Hepatocyte (in vitro differentiated cells): ENCODE data around the gene ACACA. TPM values are rescaled to one million over a fixed set of nuclear protein-coding genes. Genes with fewer than 3 reads are reported as not detected.

Source experiments
- DNase-seq: peaks from one replicate; pipeline ENCODE4 v3.0.0-alpha.2; 2016; ENCODE audit warnings: low spot score
- H2AFZ ChIP-seq: fragments of 200-600 bp; sonication (generic); 2 replicates; pipeline ENCODE4 v1.6.0; 2016; ENCODE audit warnings: antibody characterized with exemption, mild to moderate bottlenecking
- H3K27ac ChIP-seq: fragments of 200-600 bp; sonication (generic); 2 replicates; pipeline ENCODE4 v1.5.1; 2016; ENCODE audit warnings: mild to moderate bottlenecking
- H3K27me3 ChIP-seq: fragments of 200-600 bp; sonication (generic); 2 replicates; pipeline ENCODE4 v1.6.1; 2016
- H3K36me3 ChIP-seq: fragments of 200-600 bp; sonication (generic); replicated peaks from 2 replicates; pipeline ENCODE4 v1.5.1; 2016; ENCODE audit warnings: low read depth; ENCODE audit not compliant: insufficient read depth
- H3K4me1 ChIP-seq: fragments of 200-600 bp; sonication (generic); 2 replicates; pipeline ENCODE4 v1.5.1; 2016; ENCODE audit warnings: mild to moderate bottlenecking, moderate library complexity; ENCODE audit not compliant: insufficient read depth
- H3K4me2 ChIP-seq: fragments of 200-600 bp; sonication (generic); 2 replicates; pipeline ENCODE4 v1.6.0; 2016
- H3K4me3 ChIP-seq: fragments of 200-600 bp; sonication (generic); 2 replicates; pipeline ENCODE4 v1.5.1; 2016; ENCODE audit warnings: mild to moderate bottlenecking
- H3K79me2 ChIP-seq: fragments of 200-600 bp; sonication (generic); 2 replicates; pipeline ENCODE4 v1.6.0; 2017; ENCODE audit warnings: mild to moderate bottlenecking
- H3K9me2 ChIP-seq: fragments of 200-600 bp; sonication (generic); replicated peaks from 2 replicates; pipeline ENCODE4 v1.6.0; 2017; ENCODE audit warnings: mild to moderate bottlenecking; ENCODE audit not compliant: insufficient read depth
- H3K9me3 ChIP-seq: fragments of 200-600 bp; sonication (generic); 2 replicates; pipeline ENCODE4 v1.5.1; 2016; ENCODE audit warnings: low read depth, mild to moderate bottlenecking
- H4K20me1 ChIP-seq: fragments of 200-600 bp; sonication (generic); 2 replicates; pipeline ENCODE4 v1.6.0; 2016; ENCODE audit warnings: mild to moderate bottlenecking; ENCODE audit not compliant: insufficient read depth, poor library complexity, severe bottlenecking
- EZH2 ChIP-seq: fragments of 200-600 bp; sonication (generic); IDR thresholded peaks from 2 replicates; pipeline ENCODE4 v1.6.1; 2016; ENCODE audit warnings: antibody characterized with exemption, mild to moderate bottlenecking, borderline replicate concordance
- EZH2phosphoT487 ChIP-seq: fragments of 200-600 bp; sonication (generic); IDR thresholded peaks from one replicate; pipeline ENCODE4 v1.6.1; 2018; ENCODE audit warnings: antibody characterized with exemption, mild to moderate bottlenecking, low read depth, moderate library complexity; ENCODE audit not compliant: unreplicated experiment, severe bottlenecking
- WGBS: methylation state at CpG from one replicate; pipeline ENCODE4 v1.1.6; 2016; ENCODE audit warnings: low lambda C conversion rate; ENCODE audit errors: missing lambda C conversion rate; 5-methylcytosine and 5-hydroxymethylcytosine counted together
- polyA plus RNA-seq: library from polyadenylated mRNA; unstranded; fragments of >200 nt; fragmentation: Nextera tagmentation; extraction: Ambion mirVana; gene quantifications from 2 replicates; pipeline ENCODE4 v1.2.1, GENCODE V29; 2016
- total RNA-seq: library from RNA; depleted of rRNA; stranded (reverse); fragments of >200 nt; gene quantifications from 2 replicates; pipeline ENCODE4 v1.2.3, GENCODE V29; 2014
- TF ChIP-seq, protein P1 (sequence below): fragments of 200-600 bp; sonication (generic); IDR thresholded peaks from 2 replicates; pipeline ENCODE4 v1.5.1; 2016; ENCODE audit warnings: antibody characterized with exemption, mild to moderate bottlenecking; ENCODE audit not compliant: poor library complexity

ACACA gene
- total and polyA plus RNA-seq, 2 experiments from 2014 or later, result 37.4 to 53.8 TPM

- TF ChIP-seq EZH2phosphoT487 (no peak), EZH2 (no peak)
- TF ChIP-seq, protein P1, sequence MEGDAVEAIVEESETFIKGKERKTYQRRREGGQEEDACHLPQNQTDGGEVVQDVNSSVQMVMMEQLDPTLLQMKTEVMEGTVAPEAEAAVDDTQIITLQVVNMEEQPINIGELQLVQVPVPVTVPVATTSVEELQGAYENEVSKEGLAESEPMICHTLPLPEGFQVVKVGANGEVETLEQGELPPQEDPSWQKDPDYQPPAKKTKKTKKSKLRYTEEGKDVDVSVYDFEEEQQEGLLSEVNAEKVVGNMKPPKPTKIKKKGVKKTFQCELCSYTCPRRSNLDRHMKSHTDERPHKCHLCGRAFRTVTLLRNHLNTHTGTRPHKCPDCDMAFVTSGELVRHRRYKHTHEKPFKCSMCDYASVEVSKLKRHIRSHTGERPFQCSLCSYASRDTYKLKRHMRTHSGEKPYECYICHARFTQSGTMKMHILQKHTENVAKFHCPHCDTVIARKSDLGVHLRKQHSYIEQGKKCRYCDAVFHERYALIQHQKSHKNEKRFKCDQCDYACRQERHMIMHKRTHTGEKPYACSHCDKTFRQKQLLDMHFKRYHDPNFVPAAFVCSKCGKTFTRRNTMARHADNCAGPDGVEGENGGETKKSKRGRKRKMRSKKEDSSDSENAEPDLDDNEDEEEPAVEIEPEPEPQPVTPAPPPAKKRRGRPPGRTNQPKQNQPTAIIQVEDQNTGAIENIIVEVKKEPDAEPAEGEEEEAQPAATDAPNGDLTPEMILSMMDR, result no peak
- Histone ChIP-seq H3K4me2 (no peak overlapping the region), H3K9me3 (no peaks in the 10 kb centered on the region), H2AFZ (no peak overlapping the region), H3K9me2 (no peaks in the 10 kb centered on the region), H3K27me3 (no peaks in the 10 kb centered on the region), H3K27ac (no peak overlapping the region), H3K4me1 (no peaks in the 10 kb centered on the region), H3K36me3 (no peaks in the 10 kb centered on the region), H4K20me1 (no peaks in the 10 kb centered on the region), H3K79me2 (no peaks in the 10 kb centered on the region), H3K4me3 (no peak overlapping the region)
- DNase-seq, result no peak
- WGBS, result 97% methylated on average over 2 of the region's 2 CpGs
Measured at GRCh38 chr17:37121616-37122015, 285.0 kb downstream of the ACACA start.

DNA sequence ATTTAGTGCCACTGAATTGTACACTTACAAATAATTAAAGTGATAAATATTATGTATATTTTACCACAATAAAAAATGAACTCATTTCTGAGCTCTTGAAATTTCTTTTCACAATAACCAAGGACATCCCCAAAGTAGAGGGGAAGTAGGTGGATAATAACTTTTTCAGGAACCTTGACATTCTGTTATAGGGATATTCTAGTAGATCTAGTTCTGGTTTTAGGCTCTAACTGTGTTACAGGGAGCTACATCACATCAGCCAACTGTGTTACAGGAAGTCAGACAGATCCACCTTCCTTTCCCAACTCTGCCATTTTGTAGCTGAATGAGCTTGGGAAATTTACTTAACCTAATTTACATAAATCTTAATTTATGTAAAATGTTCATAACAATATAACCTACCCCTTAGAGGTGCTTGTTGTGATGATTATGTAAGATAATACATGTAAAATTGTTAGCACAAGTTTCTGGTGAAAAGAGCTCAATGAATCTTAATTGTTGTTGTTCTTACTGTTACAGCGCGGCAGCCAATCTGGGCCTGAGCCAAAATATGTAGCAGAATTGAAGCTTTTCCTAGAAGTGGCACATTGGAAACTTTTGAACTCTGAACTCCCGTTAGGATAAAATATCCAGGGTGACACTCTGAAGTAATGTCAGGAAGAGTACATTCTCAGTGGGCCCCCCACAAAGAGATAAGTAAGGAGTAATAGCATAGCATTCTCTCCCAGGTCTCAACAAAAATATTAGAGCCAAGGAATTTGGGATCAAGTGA is 288.1 kb downstream of the ACACA start:
- H3K4me1 ChIP-seq, result no peaks in the 10 kb centered on the region
- WGBS, result 90% methylated on average over 3 of the region's 3 CpGs
- no peak overlapping the region for H2AFZ ChIP-seq
- H3K9me2 ChIP-seq, result no peaks in the 10 kb centered on the region
- H3K36me3 ChIP-seq, result no peaks in the 10 kb centered on the region
- H3K9me3 ChIP-seq, result no peaks in the 10 kb centered on the region
- no peak overlapping the region for H3K4me2 ChIP-seq
- no peaks in the 10 kb centered on the region for H3K79me2 ChIP-seq
- TF ChIP-seq EZH2phosphoT487, result no peak
- no peak for TF ChIP-seq EZH2
- TF ChIP-seq, protein P1, result no peak
- no peak for DNase-seq
- no peaks in the 10 kb centered on the region for H4K20me1 ChIP-seq
- no peaks in the 10 kb centered on the region for H3K27me3 ChIP-seq
- H3K4me3 ChIP-seq, result no peak overlapping the region
- no peak overlapping the region for H3K27ac ChIP-seq

DNA sequence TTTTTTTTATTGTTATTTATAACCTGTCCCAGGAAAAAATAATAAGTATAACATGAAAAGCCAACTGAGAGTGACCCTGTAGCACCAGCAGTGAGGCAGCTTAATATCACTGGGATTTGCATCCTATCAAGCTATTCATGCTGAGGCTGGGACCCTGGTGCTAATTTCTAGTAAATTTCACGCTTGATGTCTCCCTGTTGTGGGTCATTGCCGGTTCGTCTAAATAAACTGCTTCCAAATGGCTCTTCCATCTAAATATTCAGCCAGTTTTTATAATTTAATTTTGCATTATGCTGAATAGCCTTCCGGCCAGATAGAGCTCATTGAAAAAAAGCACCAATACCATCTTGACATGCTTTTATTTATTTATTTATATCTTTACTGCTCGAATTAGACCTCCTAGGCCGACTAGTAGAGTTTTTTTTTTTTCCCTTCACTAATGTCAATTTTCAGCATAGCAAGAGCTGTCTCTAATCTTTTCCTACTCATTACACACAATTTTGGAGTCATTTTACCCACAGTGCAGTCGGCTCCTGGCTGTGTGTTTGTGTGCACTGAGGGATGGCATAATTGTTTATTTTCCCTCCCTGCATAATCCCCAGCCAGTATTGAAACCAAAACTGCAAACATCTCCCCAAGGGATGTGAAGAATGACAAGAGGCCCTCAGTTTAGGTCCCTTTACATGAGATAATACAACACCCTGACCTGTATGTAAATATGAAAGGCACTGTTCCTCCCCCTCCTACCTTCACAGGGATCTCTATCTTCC is 289.1 kb downstream of the ACACA start:
- WGBS, result 83% methylated on average over 7 of the region's 7 CpGs
- H4K20me1 ChIP-seq, result no peaks in the 10 kb centered on the region

More for the DNA sequence above, 289.1 kb downstream of the ACACA start:
- H3K79me2 ChIP-seq, result no peaks in the 10 kb centered on the region
- no peak for DNase-seq
- H3K4me1 ChIP-seq, result no peaks in the 10 kb centered on the region
- no peak overlapping the region for H3K4me2 ChIP-seq
- no peak overlapping the region for H3K4me3 ChIP-seq
- no peaks in the 10 kb centered on the region for H3K9me3 ChIP-seq
- H3K36me3 ChIP-seq, result no peaks in the 10 kb centered on the region
- TF ChIP-seq, protein P1, result no peak
- TF ChIP-seq EZH2phosphoT487 (no peak), EZH2 (no peak)
- H3K9me2 ChIP-seq, result no peaks in the 10 kb centered on the region
- H2AFZ ChIP-seq, result no peak overlapping the region
- H3K27me3 ChIP-seq, result no peaks in the 10 kb centered on the region
- no peak overlapping the region for H3K27ac ChIP-seq
